NOMO-1 treated with dmso at 0.1 percent for 144 hours (cell line): ENCODE measurements around the gene GRM8.

Experiments used
- DNase-seq: peaks from one replicate; lab custom pipeline; 2025; ENCODE audit not compliant: unreplicated experiment; lab: John Stamatoyannopoulos, UW

Gene GRM8

GRCh38 chr7:126569402-126569801, 683.3 kb downstream of the GRM8 start:
- DNase-seq, result no peak

GRCh38 chr7:126557271-126557670, 695.5 kb downstream of the GRM8 start:
- DNase-seq, result no peak

GRCh38 chr7:126541406-126541805, 711.3 kb downstream of the GRM8 start:
- no peak for DNase-seq

GRCh38 chr7:126535176-126535575, 717.6 kb downstream of the GRM8 start:
- no peak for DNase-seq

GRCh38 chr7:126533715-126534114, 719.0 kb downstream of the GRM8 start:
- no peak for DNase-seq

- no peak for DNase-seq
Observed at GRCh38 chr7:126529833-126530232, 722.9 kb downstream of the GRM8 start.

GRCh38 chr7:126529254-126529653, 723.5 kb downstream of the GRM8 start:
- DNase-seq, result no peak

GRCh38 chr7:126525906-126526305, 726.8 kb downstream of the GRM8 start:
- no peak for DNase-seq

GRCh38 chr7:126524967-126525366, 727.8 kb downstream of the GRM8 start:
- no peak for DNase-seq

GRCh38 chr7:126511046-126511445, 741.7 kb downstream of the GRM8 start:
- DNase-seq, result no peak

GRCh38 chr7:126501617-126502016, 751.1 kb downstream of the GRM8 start:
- DNase-seq, result no peak

GRCh38 chr7:126499481-126499880, 753.3 kb downstream of the GRM8 start:
- no peak for DNase-seq

GRCh38 chr7:126495733-126496132, 757.0 kb downstream of the GRM8 start:
- no peak for DNase-seq

- DNase-seq, result no peak
Observed at GRCh38 chr7:126495001-126495400, 757.7 kb downstream of the GRM8 start.

GRCh38 chr7:126493801-126494200, 758.9 kb downstream of the GRM8 start:
- no peak for DNase-seq

- no peak for DNase-seq
Observed at GRCh38 chr7:126489874-126490273, 762.9 kb downstream of the GRM8 start.

GRCh38 chr7:126487728-126488442, 764.9 kb downstream of the GRM8 start:
- DNase-seq, result no peak

GRCh38 chr7:126486806-126487205, 765.9 kb downstream of the GRM8 start:
- no peak for DNase-seq

- no peak for DNase-seq
Observed at GRCh38 chr7:126485791-126486190, 767.0 kb downstream of the GRM8 start.

- DNase-seq, result no peak
Observed at GRCh38 chr7:126483972-126484371, 768.8 kb downstream of the GRM8 start.

- DNase-seq, result no peak
Observed at GRCh38 chr7:126472825-126473224, 779.9 kb downstream of the GRM8 start.

- no peak for DNase-seq
Observed at GRCh38 chr7:126462405-126462804, 790.3 kb downstream of the GRM8 start.

- DNase-seq, result no peak
Observed at GRCh38 chr7:126460664-126461063, 792.1 kb downstream of the GRM8 start.
